SJSA1 (cell line): ENCODE measurements around the gene KCNJ10. TPM values are rescaled to one million over a fixed set of nuclear protein-coding genes. Genes with fewer than 3 reads are reported as not detected.
A peak's percentile ranks its signal among the peaks of the same experiment; 100 is the strongest.

Source experiments
- DNase-seq, 2 experiments: peaks; one replicate each; pipeline ENCODE4 v3.0.0-alpha.2; 2015 to 2020; ENCODE audit warnings: low spot score in 2 of 2, low read depth in 1 of 2
- H3K27ac ChIP-seq: fragments of 250-450 bp; sonication (Bioruptor Pico); 2 replicates; pipeline ENCODE4 v1.5.1; 2020; ENCODE audit warnings: mild to moderate bottlenecking, moderate library complexity
- H3K27me3 ChIP-seq: fragments of 250-450 bp; sonication (Bioruptor Pico); replicated peaks from 2 replicates; pipeline ENCODE4 v1.5.1; 2020; ENCODE audit warnings: mild to moderate bottlenecking, moderate library complexity
- H3K36me3 ChIP-seq: fragments of 250-450 bp; sonication (Bioruptor Pico); 2 replicates; pipeline ENCODE4 v1.5.1; 2020; ENCODE audit warnings: mild to moderate bottlenecking
- H3K4me1 ChIP-seq: fragments of 250-450 bp; sonication (Bioruptor Pico); replicated peaks from 2 replicates; pipeline ENCODE4 v1.6.1; 2021; ENCODE audit warnings: mild to moderate bottlenecking
- H3K4me3 ChIP-seq: fragments of 250-450 bp; sonication (Bioruptor Pico); 2 replicates; pipeline ENCODE4 v1.5.1; 2020; ENCODE audit warnings: mild to moderate bottlenecking
- H3K9me3 ChIP-seq: fragments of 250-450 bp; sonication (Bioruptor Pico); replicated peaks from 2 replicates; pipeline ENCODE4 v1.5.1; 2020; ENCODE audit warnings: mild to moderate bottlenecking
- total RNA-seq: library from RNA; depleted of rRNA; stranded (reverse); fragments of >200 nt; shearing (Covaris generic); gene quantifications from 2 replicates; pipeline ENCODE4 v1.2.3, GENCODE V29; 2014

KCNJ10 gene
- total RNA-seq, 1 experiment from 2014 or later = not detected

DNA sequence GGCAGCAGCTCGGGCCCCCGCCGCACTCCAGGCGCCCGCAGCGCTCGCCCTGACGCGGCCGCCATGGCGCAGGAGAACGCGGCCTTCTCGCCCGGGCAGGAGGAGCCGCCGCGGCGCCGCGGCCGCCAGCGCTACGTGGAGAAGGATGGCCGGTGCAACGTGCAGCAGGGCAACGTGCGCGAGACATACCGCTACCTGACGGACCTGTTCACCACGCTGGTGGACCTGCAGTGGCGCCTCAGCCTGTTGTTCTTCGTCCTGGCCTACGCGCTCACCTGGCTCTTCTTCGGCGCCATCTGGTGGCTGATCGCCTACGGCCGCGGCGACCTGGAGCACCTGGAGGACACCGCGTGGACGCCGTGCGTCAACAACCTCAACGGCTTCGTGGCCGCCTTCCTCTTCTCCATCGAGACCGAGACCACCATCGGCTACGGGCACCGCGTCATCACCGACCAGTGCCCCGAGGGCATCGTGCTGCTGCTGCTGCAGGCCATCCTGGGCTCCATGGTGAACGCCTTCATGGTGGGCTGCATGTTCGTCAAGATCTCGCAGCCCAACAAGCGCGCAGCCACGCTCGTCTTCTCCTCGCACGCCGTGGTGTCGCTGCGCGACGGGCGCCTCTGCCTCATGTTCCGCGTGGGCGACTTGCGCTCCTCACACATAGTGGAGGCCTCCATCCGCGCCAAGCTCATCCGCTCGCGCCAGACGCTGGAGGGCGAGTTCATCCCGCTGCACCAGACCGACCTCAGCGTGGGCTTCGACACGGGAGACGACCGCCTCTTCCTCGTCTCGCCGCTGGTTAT lies 14.2 kb upstream of the KCNJ10 start:
- no peak for DNase-seq
- Histone ChIP-seq H3K36me3 (no peaks in the 10 kb centered on the region), H3K9me3 (no peaks in the 10 kb centered on the region; the same call in 1 of the 2 replicates), H3K27ac (no peak overlapping the region), H3K27me3 (peaks cover 59% of the 10 kb centered on the region), H3K4me1 (peaks cover 15% of the 10 kb centered on the region), H3K4me3 (no peak overlapping the region)

DNA sequence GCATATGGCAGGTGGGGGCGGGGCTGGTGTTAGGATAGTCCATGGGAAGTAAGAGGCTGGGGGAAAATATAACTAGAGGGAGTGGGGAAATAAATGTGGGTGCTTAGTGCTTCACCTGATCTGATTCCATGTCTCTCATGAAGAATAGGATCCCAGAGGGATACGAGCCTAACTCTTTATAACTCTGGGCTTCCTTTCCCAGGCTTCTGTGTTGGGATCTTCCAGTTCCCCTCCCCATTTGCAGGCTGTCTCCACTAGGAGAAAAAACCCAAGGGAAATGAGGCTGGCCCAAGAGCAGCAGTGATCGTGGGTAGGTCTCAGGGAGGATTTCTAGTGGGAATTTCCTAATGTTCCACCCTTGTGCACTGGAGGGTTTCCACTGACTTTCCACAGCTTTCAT lies 13.0 kb upstream of the KCNJ10 start:
- DNase-seq = no peak
- Histone ChIP-seq H3K4me1 (peaks cover 15% of the 10 kb centered on the region), H3K9me3 (no peaks in the 10 kb centered on the region; the same call in 1 of the 2 replicates), H3K27me3 (peaks cover 71% of the 10 kb centered on the region), H3K36me3 (no peaks in the 10 kb centered on the region), H3K27ac (no peak overlapping the region), H3K4me3 (no peak overlapping the region)

DNA sequence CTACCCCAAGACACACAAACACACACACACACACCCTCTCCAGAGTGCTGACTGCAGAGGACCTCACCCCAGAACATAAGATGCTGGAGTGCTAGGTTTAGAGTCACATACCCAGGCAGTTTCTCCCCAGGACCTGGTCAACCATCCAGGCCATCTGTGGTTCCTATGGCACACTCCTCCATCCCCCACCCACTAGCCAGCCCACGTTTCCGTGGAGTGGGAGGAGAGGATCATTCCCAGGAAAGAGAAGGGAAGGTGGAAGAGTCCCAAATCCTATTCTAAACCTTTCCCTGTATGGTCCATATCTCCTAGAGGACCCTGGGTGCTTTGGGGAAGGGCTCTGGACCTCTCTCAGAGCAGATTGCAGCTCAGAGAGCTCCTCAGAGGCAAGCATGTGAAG lies 12.5 kb upstream of the KCNJ10 start:
- no peak for DNase-seq
- no peak overlapping the region for H3K27ac ChIP-seq
- H3K36me3 ChIP-seq = no peaks in the 10 kb centered on the region
- no peak overlapping the region for H3K4me3 ChIP-seq
- peaks cover 71% of the 10 kb centered on the region for H3K27me3 ChIP-seq
- H3K9me3 ChIP-seq = no peaks in the 10 kb centered on the region; the same call in 1 of the 2 replicates
- peaks cover 15% of the 10 kb centered on the region for H3K4me1 ChIP-seq

DNA sequence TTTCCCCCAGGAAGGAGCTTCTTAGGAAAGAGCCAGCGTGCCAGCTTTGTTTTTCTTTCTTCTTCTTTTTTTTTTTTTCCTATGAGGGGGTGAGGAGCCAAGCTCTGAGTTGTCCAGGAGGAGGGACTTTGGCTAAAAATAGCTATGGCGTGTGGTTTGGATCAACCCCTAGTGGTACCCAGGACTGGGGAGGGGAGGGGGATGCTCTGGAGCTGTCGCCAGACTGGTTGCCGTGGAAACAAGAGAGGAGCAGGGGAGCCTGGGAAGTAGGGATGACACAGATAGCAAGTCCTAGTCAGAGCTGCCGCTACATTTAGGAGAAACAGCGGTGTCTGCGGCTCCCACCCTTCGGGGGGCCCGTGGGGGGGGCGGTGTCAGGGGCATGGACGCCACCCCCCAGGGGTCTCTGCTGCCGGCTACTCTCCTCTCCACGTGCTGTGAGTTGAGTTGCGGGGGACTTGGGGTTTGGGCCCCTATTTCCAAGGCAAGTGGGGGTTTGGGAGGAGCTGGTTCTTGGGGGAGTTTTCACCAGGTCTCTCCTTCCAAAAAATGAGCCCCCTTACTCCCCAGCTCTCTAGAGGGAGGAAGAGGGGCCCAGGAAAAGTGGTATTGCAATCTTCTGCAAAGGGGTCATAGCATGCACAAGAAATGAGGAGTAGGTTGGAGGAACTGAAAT lies 11.4 kb upstream of the KCNJ10 start, which contains the start of gene KCNJ9:
KCNJ9 (plus strand) TSS at position 278 of the 676 bp plus-strand sequence. CDS start 2,493 bp downstream, outside the sequence.
- no peaks in the 10 kb centered on the region for H3K36me3 ChIP-seq
- peaks cover 77% of the 10 kb centered on the region for H3K27me3 ChIP-seq
- peak in 1 of 2 experiments; percentile 28 for DNase-seq
- no peak within 1 kb of the TSS for H3K4me3 ChIP-seq
- H3K4me1 ChIP-seq = peaks cover 15% of the 10 kb centered on the region
- H3K27ac ChIP-seq = no peak within 1 kb of the TSS
- H3K9me3 ChIP-seq = no peaks in the 10 kb centered on the region; the same call in 1 of the 2 replicates

DNA sequence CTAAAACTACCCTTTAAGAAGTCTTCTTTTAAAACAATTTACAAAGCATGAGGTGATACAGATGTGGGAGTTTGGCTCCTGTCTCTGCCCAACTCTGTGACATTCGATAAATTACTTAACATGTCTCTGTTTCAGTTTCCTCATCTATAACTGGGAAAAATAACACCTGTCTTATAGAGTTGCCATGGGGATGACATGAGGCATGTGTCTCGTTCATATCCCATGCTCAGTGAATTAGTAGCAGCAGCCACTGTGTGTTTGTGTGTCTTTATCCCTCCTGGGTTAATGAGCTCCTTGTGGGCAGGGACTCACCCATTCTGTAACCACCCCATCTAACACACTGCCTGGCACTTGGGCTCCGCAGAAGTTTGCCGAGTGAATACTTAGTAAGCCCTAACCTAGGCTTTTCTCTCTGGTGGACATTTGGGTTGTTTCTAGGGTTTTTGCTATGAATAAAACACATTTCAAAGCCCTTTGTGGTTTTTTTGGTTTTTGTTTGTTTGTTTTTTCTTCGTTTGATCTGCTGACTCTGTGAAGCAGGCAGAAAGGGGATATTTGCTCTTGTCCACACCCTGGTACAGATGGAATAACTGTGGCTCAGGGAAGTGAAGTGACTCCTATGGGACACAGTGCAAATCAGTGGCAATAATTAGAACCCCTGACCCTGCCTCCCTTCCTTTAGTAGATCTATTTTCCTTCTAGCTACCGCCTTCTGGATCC lies 10.6 kb upstream of the KCNJ10 start:
- peak in 1 of 2 experiments; percentile 60 for DNase-seq
- H3K36me3 ChIP-seq = no peaks in the 10 kb centered on the region
- H3K4me1 ChIP-seq = peaks cover 15% of the 10 kb centered on the region
- H3K27ac ChIP-seq = no peak overlapping the region
- peaks cover 82% of the 10 kb centered on the region for H3K27me3 ChIP-seq
- no peaks in the 10 kb centered on the region; the same call in 1 of the 2 replicates for H3K9me3 ChIP-seq
- no peak overlapping the region for H3K4me3 ChIP-seq

DNA sequence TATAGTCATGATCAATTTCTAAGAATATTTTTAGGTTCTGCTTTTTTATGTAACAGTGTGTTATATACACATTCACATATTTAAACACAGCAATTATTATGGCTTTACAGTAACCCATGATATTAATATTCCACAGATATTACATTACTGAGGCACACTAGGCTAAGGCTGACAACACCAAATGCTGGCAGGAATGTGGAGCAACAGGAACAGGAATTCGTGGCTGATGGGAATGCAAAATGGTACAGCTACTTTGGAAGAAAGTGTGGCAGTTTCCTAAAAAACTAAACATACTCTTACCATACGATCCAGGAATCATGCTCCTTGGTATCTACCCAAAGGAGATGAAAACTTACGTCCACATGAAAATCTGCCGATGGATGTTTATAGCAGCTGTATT lies 9.5 kb upstream of the KCNJ10 start:
- Histone ChIP-seq H3K36me3 (no peaks in the 10 kb centered on the region), H3K9me3 (no peaks in the 10 kb centered on the region), H3K4me1 (peaks cover 15% of the 10 kb centered on the region), H3K27ac (no peak overlapping the region), H3K4me3 (no peak overlapping the region), H3K27me3 (peaks cover 83% of the 10 kb centered on the region)
- DNase-seq = no peak

DNA sequence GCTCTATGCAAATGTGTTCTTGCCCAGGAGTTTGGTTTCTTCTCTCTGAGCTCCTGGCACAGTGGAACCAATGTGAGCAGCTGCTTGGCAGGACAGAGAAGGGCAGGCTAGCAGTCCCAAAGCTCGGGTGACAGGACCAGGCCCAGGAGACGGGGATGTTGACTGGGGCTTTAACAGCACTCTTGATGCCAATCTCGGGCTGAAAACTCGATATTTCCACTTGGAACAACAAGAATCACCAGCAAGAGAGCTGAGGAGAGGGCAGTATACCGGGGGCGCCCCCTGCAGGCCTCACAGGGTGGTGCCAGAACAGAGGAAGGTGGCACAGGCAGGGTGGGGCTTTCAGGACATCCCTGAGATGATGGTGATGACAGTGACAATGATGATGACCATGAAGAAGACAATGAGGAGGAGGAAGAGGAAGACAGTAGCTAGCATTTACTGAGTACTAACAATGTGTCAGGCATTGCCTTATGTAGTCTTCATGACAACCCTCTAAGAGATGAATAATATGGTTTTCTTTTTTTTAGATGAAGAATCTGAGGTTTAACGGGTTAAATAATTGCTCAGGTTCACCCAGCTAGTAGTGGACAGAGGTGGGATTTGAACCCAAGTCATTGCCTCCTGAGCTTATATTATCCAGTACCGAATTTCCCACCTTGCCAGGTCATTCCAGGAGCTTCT lies 8.7 kb upstream of the KCNJ10 start:
- peak in 1 of 2 experiments; percentile 30 for DNase-seq
- Histone ChIP-seq H3K36me3 (no peaks in the 10 kb centered on the region), H3K27me3 (peaks cover 78% of the 10 kb centered on the region), H3K27ac (no peak overlapping the region), H3K9me3 (no peaks in the 10 kb centered on the region), H3K4me3 (no peak overlapping the region), H3K4me1 (peaks cover 9% of the 10 kb centered on the region)

DNA sequence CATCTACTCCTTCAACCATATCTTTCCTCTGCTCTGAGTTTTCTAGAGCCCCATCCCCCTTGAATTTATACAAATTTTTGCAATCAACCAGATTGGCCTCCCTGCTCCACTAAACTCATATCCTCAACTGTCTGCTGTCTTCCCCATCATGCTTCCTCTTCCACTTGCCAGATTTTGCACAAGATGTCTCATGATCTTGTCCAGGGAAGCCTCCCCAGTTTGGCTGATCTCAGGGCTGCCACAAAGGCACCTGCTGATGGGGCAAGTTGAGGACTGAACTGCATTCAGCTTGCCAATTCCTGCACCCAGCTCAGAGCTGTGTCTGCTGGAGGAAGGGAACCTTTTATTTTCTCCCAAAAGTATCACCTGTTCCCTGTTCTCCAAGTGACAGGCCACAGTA lies 7.5 kb upstream of the KCNJ10 start:
- H3K4me1 ChIP-seq = peaks cover 9% of the 10 kb centered on the region
- H3K9me3 ChIP-seq = no peaks in the 10 kb centered on the region
- no peaks in the 10 kb centered on the region for H3K36me3 ChIP-seq
- H3K4me3 ChIP-seq = no peak overlapping the region
- H3K27ac ChIP-seq = no peak overlapping the region
- H3K27me3 ChIP-seq = peaks cover 73% of the 10 kb centered on the region
- DNase-seq = no peak

DNA sequence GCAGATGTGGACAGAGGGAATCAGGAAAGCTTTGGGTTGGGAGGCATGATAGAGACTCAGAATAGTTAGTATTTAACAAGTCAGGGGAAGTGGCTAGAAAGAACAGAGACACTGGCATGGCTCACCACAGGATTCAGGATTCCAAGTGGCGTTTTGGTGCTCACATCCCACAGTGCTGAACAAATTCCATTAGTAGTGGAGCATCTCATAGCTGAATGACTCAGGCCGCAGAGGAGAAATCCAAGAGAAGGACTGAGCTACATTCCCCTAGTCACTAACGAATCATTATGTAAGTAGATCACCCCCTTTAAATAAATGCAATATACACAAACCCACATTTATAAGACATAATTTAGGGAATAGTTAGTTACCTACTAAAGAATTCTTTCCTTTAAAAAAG lies 6.3 kb upstream of the KCNJ10 start:
- Histone ChIP-seq H3K4me3 (no peak overlapping the region), H3K27ac (no peak overlapping the region)
- DNase-seq = no peak

DNA sequence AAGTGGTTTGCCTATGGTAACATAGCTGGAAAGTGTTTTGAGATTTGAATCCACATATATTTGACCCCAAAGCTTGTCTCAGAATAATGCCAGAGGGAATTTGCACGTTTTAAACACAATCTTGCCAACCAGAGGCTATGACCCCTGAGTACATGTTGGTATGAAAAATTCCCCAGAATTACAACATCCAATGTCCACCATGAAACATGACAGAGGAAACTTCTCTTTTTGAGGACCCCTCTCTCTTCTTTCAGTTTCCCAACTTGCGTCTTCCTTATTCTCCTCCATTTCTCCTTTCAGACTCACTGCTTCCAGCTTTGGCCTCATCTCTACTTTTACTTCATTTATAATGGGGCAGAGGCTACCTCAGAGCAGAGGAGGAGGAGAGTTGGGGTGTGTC lies 5.9 kb upstream of the KCNJ10 start:
- H3K4me3 ChIP-seq = no peak overlapping the region
- H3K27me3 ChIP-seq = peaks cover 75% of the 10 kb centered on the region
- no peaks in the 10 kb centered on the region for H3K36me3 ChIP-seq
- H3K9me3 ChIP-seq = no peaks in the 10 kb centered on the region
- peaks cover 6% of the 10 kb centered on the region for H3K4me1 ChIP-seq
- no peak overlapping the region for H3K27ac ChIP-seq
- no peak for DNase-seq

More for the DNA sequence above, 6.3 kb upstream of the KCNJ10 start:
- Histone ChIP-seq H3K27me3 (peaks cover 73% of the 10 kb centered on the region), H3K36me3 (no peaks in the 10 kb centered on the region), H3K9me3 (no peaks in the 10 kb centered on the region), H3K4me1 (peaks cover 9% of the 10 kb centered on the region)

DNA sequence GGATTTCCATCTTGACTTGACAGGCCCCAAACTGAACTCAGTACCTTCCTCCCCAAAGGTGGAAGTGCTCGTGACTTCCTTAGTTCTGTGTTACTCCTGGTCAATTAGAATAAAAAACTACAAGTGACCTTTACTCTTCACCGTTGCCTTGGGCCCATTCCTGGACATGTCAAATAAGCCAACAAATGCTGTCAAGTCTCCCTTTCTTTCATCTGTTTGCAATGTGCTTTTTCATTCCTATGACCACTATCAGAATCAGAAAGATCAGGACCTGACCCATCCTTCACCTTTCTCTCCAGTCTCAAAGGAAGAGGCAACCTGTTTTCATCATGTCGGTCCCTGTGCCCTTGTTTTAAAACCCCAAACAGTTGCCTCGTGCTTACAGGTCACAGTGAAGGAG lies 4.9 kb upstream of the KCNJ10 start:
- Histone ChIP-seq H3K27ac (no peak overlapping the region), H3K27me3 (peaks cover 72% of the 10 kb centered on the region), H3K4me3 (no peak overlapping the region), H3K36me3 (no peaks in the 10 kb centered on the region), H3K9me3 (no peaks in the 10 kb centered on the region), H3K4me1 (peaks cover 6% of the 10 kb centered on the region)
- DNase-seq = no peak

DNA sequence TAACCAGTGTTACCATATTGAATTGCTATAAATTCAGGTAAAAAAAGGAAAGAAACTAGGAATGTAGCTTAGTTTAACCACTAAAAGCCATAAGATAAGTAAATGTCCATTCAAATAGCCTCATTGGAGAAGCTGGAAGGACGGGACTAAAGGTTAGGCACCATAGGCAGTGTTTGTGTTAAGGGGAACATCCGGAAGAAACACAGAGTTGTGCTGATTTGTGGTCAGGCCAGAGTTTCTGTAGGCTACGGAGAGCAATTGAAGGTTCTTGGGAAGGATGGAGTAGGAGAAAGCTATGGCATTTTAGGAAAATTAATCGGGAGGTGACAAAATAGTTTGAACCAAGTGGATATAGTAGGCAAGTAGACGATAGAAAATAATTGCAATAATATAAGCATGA lies 1.3 kb upstream of the KCNJ10 start:
- no peaks in the 10 kb centered on the region for H3K36me3 ChIP-seq
- peaks cover 73% of the 10 kb centered on the region for H3K27me3 ChIP-seq
- peaks cover 8% of the 10 kb centered on the region for H3K4me1 ChIP-seq
- no peak overlapping the region for H3K27ac ChIP-seq
- DNase-seq = no peak
- H3K4me3 ChIP-seq = no peak overlapping the region
- H3K9me3 ChIP-seq = no peaks in the 10 kb centered on the region
